ENCODE data around the gene SNAP25.

SNAP25 gene

GRCh38 chr20:10263385-10264165, 44.9 kb downstream of the SNAP25 start:
- DNase-seq (ENCODE audit: low read depth in 2 of 2), result no peak

GRCh38 chr20:10264166-10264558, 45.5 kb downstream of the SNAP25 start:
- DNase-seq (ENCODE audit: low read depth in 2 of 2), result no peak

GRCh38 chr20:10268636-10269035, 50.0 kb downstream of the SNAP25 start:
- DNase-seq (ENCODE audit: low read depth in 2 of 2), result no peak

- DNase-seq (ENCODE audit: low read depth in 2 of 2), result no peak
Observed at GRCh38 chr20:10270630-10271029, 52.0 kb downstream of the SNAP25 start.

- no peak for DNase-seq (ENCODE audit: low read depth in 2 of 2)
Observed at GRCh38 chr20:10271494-10272219, 53.0 kb downstream of the SNAP25 start.

- no peak for DNase-seq (ENCODE audit: low read depth in 2 of 2)
Observed at GRCh38 chr20:10276878-10277580, 58.4 kb downstream of the SNAP25 start.

- no peak for DNase-seq (ENCODE audit: low read depth in 2 of 2)
Observed at GRCh38 chr20:10277616-10278015, 59.0 kb downstream of the SNAP25 start.

- DNase-seq (ENCODE audit: low read depth in 2 of 2), result no peak
Observed at GRCh38 chr20:10278412-10278811, 59.8 kb downstream of the SNAP25 start.

GRCh38 chr20:10280018-10280908, 61.6 kb downstream of the SNAP25 start:
- DNase-seq (ENCODE audit: low read depth in 2 of 2), result no peak

GRCh38 chr20:10281911-10282310, 63.3 kb downstream of the SNAP25 start:
- DNase-seq (ENCODE audit: low read depth in 2 of 2), result no peak

GRCh38 chr20:10282979-10283456, 64.4 kb downstream of the SNAP25 start:
- DNase-seq (ENCODE audit: low read depth in 2 of 2), result no peak

- no peak for DNase-seq (ENCODE audit: low read depth in 2 of 2)
Observed at GRCh38 chr20:10286356-10286755, 67.7 kb downstream of the SNAP25 start.

- no peak for DNase-seq (ENCODE audit: low read depth in 2 of 2)
Observed at GRCh38 chr20:10288421-10288820, 69.8 kb downstream of the SNAP25 start.

- DNase-seq (ENCODE audit: low read depth in 2 of 2), result no peak
Observed at GRCh38 chr20:10288954-10289646, 70.5 kb downstream of the SNAP25 start.

GRCh38 chr20:10291568-10292248, 73.1 kb downstream of the SNAP25 start:
- DNase-seq (ENCODE audit: low read depth in 2 of 2), result no peak

GRCh38 chr20:10297223-10297622, 78.6 kb downstream of the SNAP25 start:
- DNase-seq (ENCODE audit: low read depth in 2 of 2), result no peak

- no peak for DNase-seq (ENCODE audit: low read depth in 2 of 2)
Observed at GRCh38 chr20:10297684-10298240, 79.1 kb downstream of the SNAP25 start.

- no peak for DNase-seq (ENCODE audit: low read depth in 2 of 2)
Observed at GRCh38 chr20:10300582-10301446, 82.2 kb downstream of the SNAP25 start.

GRCh38 chr20:10303852-10304251, 85.2 kb downstream of the SNAP25 start:
- no peak for DNase-seq (ENCODE audit: low read depth in 2 of 2)

Measured in stimulated activated CD8-positive, alpha-beta memory T cell treated with anti-CD3 and anti-CD28 coated beads, Interleukin-2, amount 100 ng/mL, for 1 hour (primary cell).